ENCODE data around the gene IFITM5. TPM values are rescaled to one million over a fixed set of nuclear protein-coding genes. Genes with fewer than 3 reads are reported as not detected.

IFITM5 gene
- polyA plus RNA-seq, 4 donors, result 0.18 to 0.49 (median 0.35) TPM; not detected in 1

Other genes starting within 250 kb of the IFITM5 start
- gene SCGB1C1, start 106.4 kb downstream of the IFITM5 start, polyA plus RNA-seq (ENCODE audit: insufficient read length in 4 of 4), result not detected
- gene BET1L, start 92.1 kb downstream of the IFITM5 start, polyA plus RNA-seq (ENCODE audit: insufficient read length in 4 of 4), result 10 to 100 TPM; 38.7 to 46.1 (median 45.8) TPM
- gene RIC8A, start 91.8 kb downstream of the IFITM5 start, polyA plus RNA-seq (ENCODE audit: insufficient read length in 4 of 4), result 10 to 100 TPM; 68.7 to 87.3 (median 84.3) TPM
- gene SIRT3, start 63.2 kb downstream of the IFITM5 start, polyA plus RNA-seq (ENCODE audit: insufficient read length in 4 of 4), result 10 to 100 TPM; 22.6 to 38.2 (median 25.7) TPM
- gene PSMD13, start 62.5 kb downstream of the IFITM5 start, polyA plus RNA-seq (ENCODE audit: insufficient read length in 4 of 4), result 100 to 1,000 TPM; 103 to 148 (median 140) TPM
- under 1 TPM; 0.04 to 0.50 (median 0.22) TPM for gene NLRP6, start 21.1 kb downstream of the IFITM5 start, polyA plus RNA-seq (ENCODE audit: insufficient read length in 4 of 4)
- gene PGGHG, start 10.4 kb downstream of the IFITM5 start, polyA plus RNA-seq (ENCODE audit: insufficient read length in 4 of 4), result 10 to 100 TPM in 3 of 4 donors, 1 to 10 TPM in 1; 8.3 to 25.1 (median 16.7) TPM
- gene IFITM2, start 8.3 kb upstream of the IFITM5 start, polyA plus RNA-seq (ENCODE audit: insufficient read length in 4 of 4), result 100 to 1,000 TPM; 157 to 239 (median 215) TPM
- 10 to 100 TPM; 25.0 to 40.4 (median 35.2) TPM for gene IFITM1, start 14.5 kb upstream of the IFITM5 start, polyA plus RNA-seq (ENCODE audit: insufficient read length in 4 of 4)
- gene IFITM3, start 21.3 kb upstream of the IFITM5 start, polyA plus RNA-seq (ENCODE audit: insufficient read length in 4 of 4), result 100 to 1,000 TPM; 285 to 490 (median 450) TPM
- 10 to 100 TPM; 48.1 to 95.7 (median 66.5) TPM for gene B4GALNT4, start 70.0 kb upstream of the IFITM5 start, polyA plus RNA-seq (ENCODE audit: insufficient read length in 4 of 4)
- gene PKP3, start 94.7 kb upstream of the IFITM5 start, polyA plus RNA-seq (ENCODE audit: insufficient read length in 4 of 4), result 1 to 10 TPM in 3 of 4 donors, under 1 TPM in 1; 0.38 to 9.1 (median 4.9) TPM
- gene SIGIRR, start 115.5 kb upstream of the IFITM5 start, polyA plus RNA-seq (ENCODE audit: insufficient read length in 4 of 4), result 10 to 100 TPM; 13.2 to 50.5 (median 35.5) TPM
- 10 to 100 TPM in 2 of 4 donors, 1 to 10 TPM in 1, under 1 TPM in 1; 0.72 to 14.7 (median 9.9) TPM for gene ANO9, start 142.5 kb upstream of the IFITM5 start, polyA plus RNA-seq (ENCODE audit: insufficient read length in 4 of 4)
- 10 to 100 TPM; 22.9 to 46.4 (median 31.0) TPM for gene PTDSS2, start 150.8 kb upstream of the IFITM5 start, polyA plus RNA-seq (ENCODE audit: insufficient read length in 4 of 4)
- gene RNH1, start 207.7 kb upstream of the IFITM5 start, polyA plus RNA-seq (ENCODE audit: insufficient read length in 4 of 4), result 100 to 1,000 TPM in 1 of 4 donors, 10 to 100 TPM in 3; 75.4 to 108 (median 87.4) TPM
- 10 to 100 TPM; 30.9 to 55.9 (median 41.2) TPM for gene HRAS, start 236.1 kb upstream of the IFITM5 start, polyA plus RNA-seq (ENCODE audit: insufficient read length in 4 of 4)
- 1 to 10 TPM; 1.4 to 6.6 (median 3.2) TPM for gene LRRC56, start 238.0 kb upstream of the IFITM5 start, polyA plus RNA-seq (ENCODE audit: insufficient read length in 4 of 4)